AG04450 (cell line): ENCODE results near the gene LFNG. TPM values are rescaled to one million over a fixed set of nuclear protein-coding genes. Genes with fewer than 3 reads are reported as not detected.

Source experiments
- CTCF ChIA-PET: fragments of 300-600, 350-600 bp; formaldehyde crosslinking; extraction: SDS; loops from one replicate; lab custom pipeline; 2022; ENCODE audit warnings: antibody characterized with exemption, inconsistent platforms; lab: Charles Lee
- POLR2A ChIA-PET: fragments of 350-600 bp; formaldehyde crosslinking; extraction: SDS; loops from one replicate; lab custom pipeline; 2021; ENCODE audit warnings: antibody characterized with exemption, inconsistent platforms; lab: Yijun Ruan, JAX
- DNase-seq: peaks from one replicate; pipeline ENCODE4 v3.0.0-alpha.2; 2011; ENCODE audit warnings: low read depth, low spot score
- H3K27ac ChIP-seq: one replicate; pipeline ENCODE4 v1.5.1; 2012; ENCODE audit warnings: low read depth, low read length, control low read depth
- H3K27me3 ChIP-seq: one replicate; pipeline ENCODE4 v1.6.0; 2012; ENCODE audit warnings: low read length; ENCODE audit not compliant: control insufficient read depth, insufficient read depth
- H3K4me3 ChIP-seq: 2 replicates; pipeline ENCODE4 v1.5.1; 2011; ENCODE audit warnings: mild to moderate bottlenecking, low read depth, low read length, control low read depth
- H3K9me3 ChIP-seq: 2 replicates; pipeline ENCODE4 v1.5.1; 2012; ENCODE audit warnings: low read length; ENCODE audit not compliant: control insufficient read depth, insufficient read depth
- polyA plus RNA-seq: library from polyadenylated mRNA; depleted of rRNA; stranded (reverse); fragments of >200 nt; gene quantifications from 2 replicates; pipeline ENCODE4 v1.2.3, GENCODE V29; 2011
- TF ChIP-seq, protein P1 (sequence below): IDR thresholded peaks from 2 replicates; pipeline ENCODE4 v1.5.1; 2011; ENCODE audit warnings: low read depth, low read length, control low read depth, inconsistent platforms

The LFNG gene
- polyA plus RNA-seq, 1 experiment = 1.6 TPM

DNA sequence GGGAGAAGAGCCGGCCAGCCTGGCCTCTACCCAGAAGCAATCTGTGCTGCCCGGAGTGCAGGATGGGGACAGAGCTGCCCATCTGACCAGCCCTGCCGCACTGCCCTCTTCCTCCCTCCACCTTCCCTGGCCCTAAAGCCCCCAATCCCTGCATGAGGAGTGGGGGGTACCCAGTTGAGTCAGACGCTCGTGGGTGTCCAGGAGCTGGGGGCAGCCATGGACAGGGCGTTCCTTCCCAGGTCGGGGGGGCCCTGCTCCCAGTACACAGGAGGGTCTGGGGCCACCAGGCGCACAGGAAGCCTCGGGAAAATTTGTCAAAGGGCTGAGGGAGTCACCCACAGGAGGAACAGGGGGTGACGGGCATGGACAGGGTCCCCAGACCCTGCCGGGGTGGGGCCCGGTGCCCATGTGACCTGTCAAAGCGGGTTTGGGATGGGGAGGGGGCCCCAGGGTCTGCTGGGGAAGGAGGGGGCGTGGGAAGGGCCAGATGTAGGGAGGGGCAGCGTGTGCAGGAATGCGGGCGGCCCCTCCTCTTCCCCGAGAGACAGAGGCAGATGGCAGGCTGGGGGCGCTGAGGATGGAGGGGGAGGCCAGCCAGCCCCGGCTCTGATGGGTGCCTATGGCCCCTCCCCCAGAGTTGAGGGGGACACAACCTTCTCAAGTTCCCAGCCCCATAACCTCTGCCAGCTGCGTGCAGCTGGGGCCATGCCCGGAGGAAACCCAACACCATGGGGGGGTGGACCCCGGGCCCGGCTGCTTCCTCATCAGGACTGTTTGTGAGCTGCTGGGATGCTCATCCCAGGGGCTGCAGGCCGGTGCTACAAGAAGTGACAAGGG lies 21.9 kb upstream of the LFNG start:
- no peak overlapping the region for H3K27ac ChIP-seq
- peaks cover 13% of the 10 kb centered on the region for H3K27me3 ChIP-seq
- TF ChIP-seq, protein P1, sequence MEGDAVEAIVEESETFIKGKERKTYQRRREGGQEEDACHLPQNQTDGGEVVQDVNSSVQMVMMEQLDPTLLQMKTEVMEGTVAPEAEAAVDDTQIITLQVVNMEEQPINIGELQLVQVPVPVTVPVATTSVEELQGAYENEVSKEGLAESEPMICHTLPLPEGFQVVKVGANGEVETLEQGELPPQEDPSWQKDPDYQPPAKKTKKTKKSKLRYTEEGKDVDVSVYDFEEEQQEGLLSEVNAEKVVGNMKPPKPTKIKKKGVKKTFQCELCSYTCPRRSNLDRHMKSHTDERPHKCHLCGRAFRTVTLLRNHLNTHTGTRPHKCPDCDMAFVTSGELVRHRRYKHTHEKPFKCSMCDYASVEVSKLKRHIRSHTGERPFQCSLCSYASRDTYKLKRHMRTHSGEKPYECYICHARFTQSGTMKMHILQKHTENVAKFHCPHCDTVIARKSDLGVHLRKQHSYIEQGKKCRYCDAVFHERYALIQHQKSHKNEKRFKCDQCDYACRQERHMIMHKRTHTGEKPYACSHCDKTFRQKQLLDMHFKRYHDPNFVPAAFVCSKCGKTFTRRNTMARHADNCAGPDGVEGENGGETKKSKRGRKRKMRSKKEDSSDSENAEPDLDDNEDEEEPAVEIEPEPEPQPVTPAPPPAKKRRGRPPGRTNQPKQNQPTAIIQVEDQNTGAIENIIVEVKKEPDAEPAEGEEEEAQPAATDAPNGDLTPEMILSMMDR = no peak
- H3K9me3 ChIP-seq = peaks cover 3% of the 10 kb centered on the region; the same call in 1 of the 2 replicates
- no peak overlapping the region for H3K4me3 ChIP-seq
- DNase-seq = no peak
- CTCF ChIA-PET = interaction anchor here (1.2 to 1.5 kb wide), 3 partner anchors 9 to 29 kb away, joined by 3 to 8 read pairs (median 4); no protein-coding TSS in a partner anchor
- POLR2A ChIA-PET = interaction anchor here (1.0 to 1.1 kb wide), 2 partner anchors 19 to 21 kb away, joined by 4 read pairs; no protein-coding TSS in a partner anchor

DNA sequence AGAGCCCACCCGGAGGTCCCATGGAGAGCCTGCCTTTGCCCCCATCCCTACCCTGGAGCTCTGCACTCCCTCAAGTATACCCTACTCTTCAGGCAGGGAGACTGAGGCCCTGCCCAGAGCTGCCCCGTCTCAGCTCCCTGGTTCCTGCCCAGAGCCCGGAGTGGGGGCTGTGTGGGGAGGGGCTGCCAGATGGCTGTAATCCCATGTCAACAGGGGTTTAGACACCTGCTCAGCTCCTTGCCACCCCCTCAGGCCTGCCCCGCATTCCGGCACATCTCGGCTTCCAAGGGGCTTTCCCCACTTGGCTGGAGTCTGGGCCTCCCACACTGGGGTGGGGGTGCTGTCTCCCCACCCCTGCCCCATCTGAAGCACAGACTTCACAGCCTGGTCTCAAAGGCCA lies 20.9 kb upstream of the LFNG start:
- DNase-seq = no peak
- Histone ChIP-seq H3K4me3 (no peak overlapping the region), H3K27me3 (peaks cover 13% of the 10 kb centered on the region), H3K27ac (no peak overlapping the region), H3K9me3 (peaks cover 3% of the 10 kb centered on the region; the same call in 1 of the 2 replicates)
- POLR2A ChIA-PET = interaction anchor here (1.0 to 1.1 kb wide), 2 partner anchors 18 to 20 kb away, joined by 4 read pairs; no protein-coding TSS in a partner anchor
- TF ChIP-seq, protein P1 = no peak
- CTCF ChIA-PET = interaction anchor here (1.2 to 1.7 kb wide), 3 partner anchors 8 to 212 kb away, joined by 4 to 8 read pairs (median 4); no protein-coding TSS in a partner anchor

DNA sequence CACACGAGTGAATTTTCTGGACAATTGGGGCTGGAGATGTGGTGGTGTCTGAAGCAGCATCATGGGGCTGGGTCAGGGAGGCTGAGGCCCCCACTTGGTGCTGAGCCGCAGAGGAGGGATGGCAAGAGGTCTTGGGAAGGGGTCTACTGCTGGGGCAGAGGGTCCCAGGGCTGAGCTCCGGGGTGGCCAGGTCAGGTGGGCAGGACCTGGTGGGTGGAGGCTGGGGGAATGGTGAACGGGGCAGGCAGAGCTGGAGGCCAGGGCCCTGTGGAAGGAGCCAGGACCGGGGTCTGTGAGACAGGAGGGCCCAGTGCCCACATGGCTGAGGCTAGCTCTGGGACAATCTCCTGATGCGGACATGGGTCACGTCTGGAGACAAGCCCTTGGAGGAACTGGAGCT lies 20.4 kb upstream of the LFNG start:
- TF ChIP-seq, protein P1 = no peak
- H3K9me3 ChIP-seq = peaks cover 3% of the 10 kb centered on the region; the same call in 1 of the 2 replicates
- CTCF ChIA-PET = interaction anchor here (0.9 to 1.7 kb wide), 3 partner anchors 8 to 211 kb away, joined by 3 to 8 read pairs (median 4); no protein-coding TSS in a partner anchor
- H3K27me3 ChIP-seq = peaks cover 13% of the 10 kb centered on the region
- DNase-seq = no peak
- no peak overlapping the region for H3K27ac ChIP-seq
- POLR2A ChIA-PET = interaction anchor here (0.6 kb wide), 1 partner anchor 49 kb away, joined by 7 read pairs; no protein-coding TSS in a partner anchor
- no peak overlapping the region for H3K4me3 ChIP-seq

DNA sequence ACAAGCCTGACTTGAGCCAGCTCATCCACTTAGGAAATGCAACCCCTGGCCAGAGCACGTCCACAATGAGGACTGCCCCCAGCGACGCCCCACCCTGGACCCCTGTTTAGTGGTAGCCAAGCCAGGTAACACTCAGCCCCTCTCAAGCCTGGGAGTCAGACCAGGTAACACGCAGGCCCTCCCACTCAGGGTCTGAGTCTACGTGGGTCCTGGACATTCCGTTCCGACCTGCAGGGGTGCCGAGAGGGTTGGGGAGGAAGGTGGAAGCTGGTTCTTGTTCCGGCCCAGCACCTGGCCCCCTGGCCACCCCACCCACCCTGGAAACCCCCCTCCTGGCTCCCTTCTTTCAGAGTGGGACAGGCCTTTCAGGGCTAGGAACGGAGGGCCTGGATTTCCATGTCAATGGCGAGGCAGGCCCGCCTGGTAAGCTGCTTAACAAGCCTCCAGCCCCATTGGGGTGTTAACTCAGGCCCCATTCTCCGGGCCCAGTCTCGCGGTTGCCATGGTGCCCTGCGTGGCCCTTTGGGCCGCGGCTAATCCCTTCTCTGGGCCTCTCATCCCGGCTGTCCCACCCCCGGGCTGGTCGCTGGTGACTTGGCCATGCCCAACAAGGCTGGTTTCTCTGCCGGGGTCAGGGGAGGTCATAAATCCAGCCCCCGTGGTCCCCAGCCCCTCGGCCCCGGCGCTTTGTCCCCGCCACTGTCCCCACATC lies 19.7 kb upstream of the LFNG start:
- Histone ChIP-seq H3K4me3 (no peak overlapping the region), H3K9me3 (peaks cover 3% of the 10 kb centered on the region; the same call in 1 of the 2 replicates), H3K27me3 (peaks cover 13% of the 10 kb centered on the region), H3K27ac (no peak overlapping the region)
- POLR2A ChIA-PET = interaction anchor here (0.6 to 0.9 kb wide), 2 partner anchors 17 to 48 kb away, joined by 3 to 7 read pairs; no protein-coding TSS in a partner anchor
- DNase-seq = no peak
- CTCF ChIA-PET = interaction anchor here (0.9 to 1.7 kb wide), 2 partner anchors 31 to 210 kb away, joined by 3 to 4 read pairs; no protein-coding TSS in a partner anchor
- TF ChIP-seq, protein P1 = no peak
